ENCODE data around the gene C14orf39.
"Not testable (repeated sequence)": the region's sequence is repeated elsewhere in the genome, so short reads cannot be mapped to it uniquely, and the experiment has no call there.

C14orf39 gene

DNA sequence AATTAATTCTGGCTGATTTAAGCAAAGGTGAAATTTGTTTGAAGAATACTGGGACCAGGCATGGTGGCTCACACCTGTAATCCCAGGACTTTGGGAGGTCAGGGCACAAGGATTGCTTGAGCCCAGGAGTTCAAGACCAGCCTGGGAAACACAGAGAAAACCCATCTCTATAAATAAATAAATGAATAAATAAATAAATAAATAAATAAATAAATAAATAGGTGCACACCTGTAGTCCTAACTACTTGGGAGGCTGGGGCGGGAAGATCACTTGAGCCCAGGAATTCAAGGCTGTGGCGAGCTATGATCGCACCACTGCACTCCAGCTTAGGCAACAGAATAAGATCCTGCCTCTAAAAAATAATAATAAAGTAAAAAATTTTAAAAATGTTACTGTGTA is 4.4 kb upstream of the C14orf39 start:
- DNase-seq, result no peak

DNA sequence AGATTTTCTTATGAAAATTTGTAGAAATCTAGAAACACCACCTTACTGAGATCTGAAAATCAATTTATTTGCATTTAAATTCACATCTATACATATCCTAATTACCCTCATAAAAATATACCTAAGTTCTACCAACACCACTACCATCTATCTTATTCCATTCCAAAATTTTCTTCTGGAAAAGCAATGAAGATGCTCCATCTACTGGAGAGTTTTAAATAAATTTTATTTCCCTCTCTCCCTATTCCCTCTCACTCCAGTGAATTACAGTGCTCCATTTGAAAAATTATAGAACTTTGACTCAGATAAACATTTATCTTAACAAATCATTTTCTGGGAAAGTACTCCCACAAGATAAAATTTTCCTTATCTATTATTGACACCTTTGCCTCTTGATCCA is 2.3 kb upstream of the C14orf39 start:
- DNase-seq, result peak in 1 of 2 experiments; percentile 7

- DNase-seq, result no peak
Observed at GRCh38 chr14:60487211-60487610, 1.3 kb upstream of the C14orf39 start.

GRCh38 chr14:60485057-60485597 is 736 bp downstream of the C14orf39 start:
- DNase-seq, result no peak

DNA sequence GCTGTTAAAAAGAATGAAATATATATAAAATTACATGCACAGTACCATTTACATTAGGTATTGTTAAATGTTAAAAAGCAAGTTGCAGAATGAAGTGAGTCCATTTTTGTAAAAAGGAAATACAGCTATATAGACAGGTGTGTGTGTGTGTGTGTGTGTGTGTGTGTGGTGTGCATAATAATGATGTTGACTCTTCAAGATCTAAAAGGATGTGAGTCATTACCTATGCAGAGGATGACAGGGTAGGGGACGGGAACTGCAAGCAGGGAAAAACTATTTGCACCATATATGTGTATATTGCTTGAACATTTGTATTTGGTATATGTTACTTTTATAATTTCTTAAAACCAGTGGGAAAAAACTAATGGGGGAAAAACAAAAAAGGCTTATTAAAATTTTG is 3.1 kb downstream of the C14orf39 start:
- DNase-seq, result no peak

DNA sequence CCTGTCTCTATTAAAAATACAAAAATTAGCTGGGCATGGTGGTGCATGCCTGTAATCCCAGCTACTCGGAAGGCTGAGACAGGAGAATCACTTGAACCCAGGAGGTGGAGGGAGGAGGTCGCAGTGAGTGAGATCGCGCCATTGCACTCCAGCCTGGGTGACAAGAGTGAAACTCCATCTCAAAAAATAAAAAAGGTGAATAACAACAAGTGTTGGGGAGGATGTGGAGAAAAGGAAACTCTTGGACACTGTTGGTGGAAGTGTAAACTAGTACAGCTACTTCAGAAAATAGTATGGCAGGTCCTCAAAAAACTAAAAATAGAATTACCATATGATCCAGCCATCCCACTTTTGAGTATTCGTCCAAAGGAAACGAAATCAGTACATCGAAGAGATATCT is 5.6 kb downstream of the C14orf39 start:
- not testable (repeated sequence) for DNase-seq

GRCh38 chr14:60455875-60456274 is 30.0 kb downstream of the C14orf39 start:
- no peak for DNase-seq

- DNase-seq, result no peak
Observed at GRCh38 chr14:60430276-60430675, 55.6 kb downstream of the C14orf39 start.

GRCh38 chr14:60420050-60420449 is 65.8 kb downstream of the C14orf39 start:
- no peak for DNase-seq

GRCh38 chr14:60397550-60397949 is 88.3 kb downstream of the C14orf39 start:
- not testable (repeated sequence) for DNase-seq

GRCh38 chr14:60396718-60397343 is 89.0 kb downstream of the C14orf39 start:
- no peak for DNase-seq
